WI38 (cell line): ENCODE data around the gene CLEC2B.

ENCODE experiments used
- H3K4me3 ChIP-seq: 2 replicates; pipeline ENCODE4 v1.5.1; 2011; ENCODE audit warnings: low read depth, mild to moderate bottlenecking, control low read depth, low read length
- CTCF ChIP-seq: IDR thresholded peaks from 2 replicates; pipeline ENCODE4 v1.5.1; 2012; ENCODE audit warnings: low read depth, mild to moderate bottlenecking, control low read depth, low read length

CLEC2B gene

GRCh38 chr12:9902539-9903228 is 33.5 kb upstream of the CLEC2B start:
- no peak overlapping the region for H3K4me3 ChIP-seq
- no peak for TF ChIP-seq CTCF

GRCh38 chr12:9900930-9901329 is 31.8 kb upstream of the CLEC2B start:
- no peak for TF ChIP-seq CTCF

GRCh38 chr12:9899209-9899608 is 30.1 kb upstream of the CLEC2B start:
- H3K4me3 ChIP-seq = no peak overlapping the region
- no peak for TF ChIP-seq CTCF

More at GRCh38 chr12:9900930-9901329, 31.8 kb upstream of the CLEC2B start:
- no peak overlapping the region for H3K4me3 ChIP-seq

GRCh38 chr12:9897535-9897934 is 28.4 kb upstream of the CLEC2B start:
- no peak for TF ChIP-seq CTCF
- no peak overlapping the region for H3K4me3 ChIP-seq

- no peak for TF ChIP-seq CTCF
- H3K4me3 ChIP-seq = no peak overlapping the region
Observed at GRCh38 chr12:9895215-9895971, 26.2 kb upstream of the CLEC2B start.

GRCh38 chr12:9888665-9889273 is 19.6 kb upstream of the CLEC2B start:
- no peak for TF ChIP-seq CTCF
- no peak overlapping the region for H3K4me3 ChIP-seq

GRCh38 chr12:9883175-9883574 is 14.0 kb upstream of the CLEC2B start:
- TF ChIP-seq CTCF = no peak
- no peak overlapping the region for H3K4me3 ChIP-seq
